ENCODE results near the gene WRNIP1.
"Not testable (repeated sequence)": the region's sequence is repeated elsewhere in the genome, so short reads cannot be mapped to it uniquely, and the experiment has no call there.

DNA sequence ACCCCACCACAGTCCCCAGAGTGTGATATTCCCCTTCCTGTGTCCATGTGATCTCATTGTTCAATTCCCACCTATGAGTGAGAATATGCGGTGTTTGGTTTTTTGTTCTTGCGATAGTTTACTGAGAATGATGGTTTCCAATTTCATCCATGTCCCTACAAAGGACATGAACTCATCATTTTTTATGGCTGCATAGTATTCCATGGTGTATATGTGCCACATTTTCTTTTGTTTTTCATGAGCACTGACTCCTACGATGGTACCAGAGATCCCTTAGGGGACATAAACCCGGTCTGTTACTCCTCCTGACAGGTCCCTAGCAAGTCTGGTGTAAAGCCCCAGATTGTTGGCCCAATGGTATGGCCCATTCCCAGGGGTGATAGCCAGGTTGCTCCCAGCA is 36.5 kb downstream of the WRNIP1 start:
- TF ChIP-seq ZNF449 (CRISPR knock-in tag; IDR thresholded peaks at IDR 0.05); FOXM1 (IDR thresholded peaks at IDR 0.05; ENCODE audit: low read depth); FOXM1 (CRISPR knock-in tag; IDR thresholded peaks at IDR 0.05; ENCODE audit: low read depth); U2AF1 (optimal IDR thresholded peaks at IDR 0.05; ENCODE audit: low read depth, low read length); BDP1 (IDR thresholded peaks at IDR 0.05; ENCODE audit: insufficient read depth, insufficient read length); NONO (IDR thresholded peaks at IDR 0.05; ENCODE audit: low read depth in 2 of 2, low read length in 1 of 2); CHD4 (IDR thresholded peaks at IDR 0.05; ENCODE audit: insufficient read depth, insufficient replicate concordance, low read depth, low read length, poor library complexity, severe bottlenecking); HNRNPH1 (optimal IDR thresholded peaks at IDR 0.05; ENCODE audit: low read depth, low read length): not testable (repeated sequence)
- TF ChIP-seq, protein P1, sequence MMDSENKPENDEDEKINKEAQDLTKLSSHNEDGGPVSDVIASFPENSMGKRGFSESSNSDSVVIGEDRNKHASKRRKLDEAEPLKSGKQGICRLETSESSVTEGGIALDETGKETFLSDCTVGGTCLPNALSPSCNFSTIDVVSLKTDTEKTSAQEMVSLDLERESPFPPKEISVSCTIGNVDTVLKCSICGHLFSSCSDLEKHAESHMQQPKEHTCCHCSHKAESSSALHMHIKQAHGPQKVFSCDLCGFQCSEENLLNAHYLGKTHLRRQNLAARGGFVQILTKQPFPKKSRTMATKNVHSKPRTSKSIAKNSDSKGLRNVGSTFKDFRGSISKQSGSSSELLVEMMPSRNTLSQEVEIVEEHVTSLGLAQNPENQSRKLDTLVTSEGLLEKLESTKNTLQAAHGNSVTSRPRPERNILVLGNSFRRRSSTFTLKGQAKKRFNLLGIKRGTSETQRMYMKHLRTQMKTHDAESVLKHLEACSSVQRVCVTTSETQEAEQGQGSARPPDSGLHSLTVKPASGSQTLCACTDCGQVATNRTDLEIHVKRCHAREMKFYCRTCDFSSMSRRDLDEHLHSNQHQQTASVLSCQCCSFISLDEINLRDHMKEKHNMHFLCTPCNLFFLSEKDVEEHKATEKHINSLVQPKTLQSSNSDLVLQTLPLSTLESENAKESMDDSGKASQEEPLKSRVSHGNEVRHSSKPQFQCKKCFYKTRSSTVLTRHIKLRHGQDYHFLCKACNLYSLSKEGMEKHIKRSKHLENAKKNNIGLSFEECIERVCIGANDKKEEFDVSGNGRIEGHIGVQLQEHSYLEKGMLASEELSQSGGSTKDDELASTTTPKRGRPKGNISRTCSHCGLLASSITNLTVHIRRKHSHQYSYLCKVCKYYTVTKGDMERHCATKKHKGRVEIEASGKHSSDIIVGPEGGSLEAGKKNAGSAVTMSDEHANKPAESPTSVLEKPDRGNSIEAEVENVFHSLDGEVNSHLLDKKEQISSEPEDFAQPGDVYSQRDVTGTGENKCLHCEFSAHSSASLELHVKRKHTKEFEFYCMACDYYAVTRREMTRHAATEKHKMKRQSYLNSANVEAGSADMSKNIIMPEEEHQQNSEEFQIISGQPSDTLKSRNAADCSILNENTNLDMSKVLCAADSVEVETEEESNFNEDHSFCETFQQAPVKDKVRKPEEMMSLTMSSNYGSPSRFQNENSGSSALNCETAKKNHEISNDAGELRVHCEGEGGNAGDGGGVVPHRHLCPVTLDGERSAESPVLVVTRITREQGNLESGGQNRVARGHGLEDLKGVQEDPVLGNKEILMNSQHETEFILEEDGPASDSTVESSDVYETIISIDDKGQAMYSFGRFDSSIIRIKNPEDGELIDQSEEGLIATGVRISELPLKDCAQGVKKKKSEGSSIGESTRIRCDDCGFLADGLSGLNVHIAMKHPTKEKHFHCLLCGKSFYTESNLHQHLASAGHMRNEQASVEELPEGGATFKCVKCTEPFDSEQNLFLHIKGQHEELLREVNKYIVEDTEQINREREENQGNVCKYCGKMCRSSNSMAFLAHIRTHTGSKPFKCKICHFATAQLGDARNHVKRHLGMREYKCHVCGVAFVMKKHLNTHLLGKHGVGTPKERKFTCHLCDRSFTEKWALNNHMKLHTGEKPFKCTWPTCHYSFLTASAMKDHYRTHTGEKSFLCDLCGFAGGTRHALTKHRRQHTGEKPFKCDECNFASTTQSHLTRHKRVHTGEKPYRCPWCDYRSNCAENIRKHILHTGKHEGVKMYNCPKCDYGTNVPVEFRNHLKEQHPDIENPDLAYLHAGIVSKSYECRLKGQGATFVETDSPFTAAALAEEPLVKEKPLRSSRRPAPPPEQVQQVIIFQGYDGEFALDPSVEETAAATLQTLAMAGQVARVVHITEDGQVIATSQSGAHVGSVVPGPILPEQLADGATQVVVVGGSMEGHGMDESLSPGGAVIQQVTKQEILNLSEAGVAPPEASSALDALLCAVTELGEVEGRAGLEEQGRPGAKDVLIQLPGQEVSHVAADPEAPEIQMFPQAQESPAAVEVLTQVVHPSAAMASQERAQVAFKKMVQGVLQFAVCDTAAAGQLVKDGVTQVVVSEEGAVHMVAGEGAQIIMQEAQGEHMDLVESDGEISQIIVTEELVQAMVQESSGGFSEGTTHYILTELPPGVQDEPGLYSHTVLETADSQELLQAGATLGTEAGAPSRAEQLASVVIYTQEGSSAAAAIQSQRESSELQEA (IDR thresholded peaks at IDR 0.05; ENCODE audit: low read depth), result not testable (repeated sequence)
- TF ChIP-seq, protein P2, sequence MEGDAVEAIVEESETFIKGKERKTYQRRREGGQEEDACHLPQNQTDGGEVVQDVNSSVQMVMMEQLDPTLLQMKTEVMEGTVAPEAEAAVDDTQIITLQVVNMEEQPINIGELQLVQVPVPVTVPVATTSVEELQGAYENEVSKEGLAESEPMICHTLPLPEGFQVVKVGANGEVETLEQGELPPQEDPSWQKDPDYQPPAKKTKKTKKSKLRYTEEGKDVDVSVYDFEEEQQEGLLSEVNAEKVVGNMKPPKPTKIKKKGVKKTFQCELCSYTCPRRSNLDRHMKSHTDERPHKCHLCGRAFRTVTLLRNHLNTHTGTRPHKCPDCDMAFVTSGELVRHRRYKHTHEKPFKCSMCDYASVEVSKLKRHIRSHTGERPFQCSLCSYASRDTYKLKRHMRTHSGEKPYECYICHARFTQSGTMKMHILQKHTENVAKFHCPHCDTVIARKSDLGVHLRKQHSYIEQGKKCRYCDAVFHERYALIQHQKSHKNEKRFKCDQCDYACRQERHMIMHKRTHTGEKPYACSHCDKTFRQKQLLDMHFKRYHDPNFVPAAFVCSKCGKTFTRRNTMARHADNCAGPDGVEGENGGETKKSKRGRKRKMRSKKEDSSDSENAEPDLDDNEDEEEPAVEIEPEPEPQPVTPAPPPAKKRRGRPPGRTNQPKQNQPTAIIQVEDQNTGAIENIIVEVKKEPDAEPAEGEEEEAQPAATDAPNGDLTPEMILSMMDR (IDR thresholded peaks at IDR 0.05 in 2 of 3, conservative IDR thresholded peaks at IDR 0.05 in 1 of 3; ENCODE audit: insufficient read depth in 2 of 3, low read depth in 1 of 3, low read length in 3 of 3), result not testable (repeated sequence)
